MM.1S (cell line): ENCODE results near the gene GAS7.

Source experiments
- CTCF ChIP-seq: fragments of 300-600 bp; sonication (generic); IDR thresholded peaks from 2 replicates; pipeline ENCODE4 v1.5.1; 2016; ENCODE audit warnings: antibody characterized with exemption, low read length, mixed read lengths
- EZH2 ChIP-seq: fragments of 300-600 bp; sonication (generic); optimal IDR thresholded peaks from 2 replicates; pipeline ENCODE3; 2017; ENCODE audit warnings: low read depth, mild to moderate bottlenecking, antibody characterized with exemption, low read length, mixed read lengths
- EZH2phosphoT487 ChIP-seq: fragments of 300-600 bp; sonication (generic); IDR thresholded peaks from 2 replicates; pipeline ENCODE4 v1.6.1; 2018; ENCODE audit warnings: antibody characterized with exemption, low read length

GRCh38 chr17:10135539-10136257 lies 62.7 kb downstream of the GAS7 start:
- TF ChIP-seq CTCF: no peak
- TF ChIP-seq EZH2: no peak
- no peak for TF ChIP-seq EZH2phosphoT487
